GM18870 (cell line): ENCODE data around the gene SEMA6A.

ENCODE experiments used
- ATAC-seq: cut with Tn5 transposase; IDR thresholded peaks from one replicate; pipeline ENCODE4 v1.9.1; 2021; ENCODE audit warnings: moderate library complexity; ENCODE audit not compliant: unreplicated experiment

SEMA6A gene

DNA sequence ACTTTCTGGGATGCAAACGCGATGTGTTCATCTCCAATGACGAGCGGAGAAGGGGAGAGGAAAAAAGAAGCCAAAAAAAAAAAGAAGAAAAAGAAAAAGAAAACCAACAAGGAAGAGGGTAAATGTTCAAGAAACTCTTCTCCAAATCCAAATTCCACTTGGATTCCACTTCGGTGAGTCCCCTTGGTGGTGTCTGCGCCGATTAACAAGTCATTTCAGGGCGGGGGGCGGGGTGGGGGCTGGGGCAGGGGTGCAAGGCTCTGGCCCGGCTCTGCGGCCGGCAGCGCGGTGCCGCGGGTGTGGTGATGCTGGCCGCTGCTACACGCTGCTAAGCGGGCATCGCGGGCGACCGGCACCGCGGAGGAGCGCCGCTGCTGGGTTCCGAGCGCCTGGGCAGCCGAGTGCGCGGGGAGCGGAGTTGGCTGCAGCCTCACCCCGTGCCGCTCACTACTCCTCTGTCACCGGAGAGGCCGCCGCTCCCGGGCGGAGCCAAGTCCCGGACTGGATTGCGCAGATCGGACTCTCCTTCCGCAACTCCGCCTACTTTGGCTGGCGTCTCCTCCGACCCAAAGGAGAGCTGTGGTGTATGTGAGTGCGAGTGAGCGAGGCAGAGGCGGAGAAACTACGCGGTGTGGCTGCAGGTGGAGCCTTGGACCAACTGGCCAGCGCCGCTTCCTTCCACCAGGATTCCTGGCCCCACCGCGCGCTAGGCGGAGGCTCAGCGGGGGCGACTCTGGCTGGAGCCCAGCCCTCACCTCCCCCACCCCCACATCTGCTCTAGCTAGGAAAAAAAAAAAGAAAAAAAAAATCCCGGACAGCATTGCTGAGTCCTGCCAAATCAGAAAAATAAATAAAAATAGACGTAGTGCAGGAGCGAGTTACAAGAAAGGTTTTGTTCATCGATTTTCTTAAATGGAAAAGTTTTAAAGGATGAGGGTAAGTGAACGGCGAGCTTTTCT is at the start of gene SEMA6A:
Gene SEMA6A, minus strand, starts transcription at position 457 of the 959 bp plus-strand sequence. CDS start 69,879 bp downstream, outside the sequence.
- ATAC-seq = peak; percentile 43

DNA sequence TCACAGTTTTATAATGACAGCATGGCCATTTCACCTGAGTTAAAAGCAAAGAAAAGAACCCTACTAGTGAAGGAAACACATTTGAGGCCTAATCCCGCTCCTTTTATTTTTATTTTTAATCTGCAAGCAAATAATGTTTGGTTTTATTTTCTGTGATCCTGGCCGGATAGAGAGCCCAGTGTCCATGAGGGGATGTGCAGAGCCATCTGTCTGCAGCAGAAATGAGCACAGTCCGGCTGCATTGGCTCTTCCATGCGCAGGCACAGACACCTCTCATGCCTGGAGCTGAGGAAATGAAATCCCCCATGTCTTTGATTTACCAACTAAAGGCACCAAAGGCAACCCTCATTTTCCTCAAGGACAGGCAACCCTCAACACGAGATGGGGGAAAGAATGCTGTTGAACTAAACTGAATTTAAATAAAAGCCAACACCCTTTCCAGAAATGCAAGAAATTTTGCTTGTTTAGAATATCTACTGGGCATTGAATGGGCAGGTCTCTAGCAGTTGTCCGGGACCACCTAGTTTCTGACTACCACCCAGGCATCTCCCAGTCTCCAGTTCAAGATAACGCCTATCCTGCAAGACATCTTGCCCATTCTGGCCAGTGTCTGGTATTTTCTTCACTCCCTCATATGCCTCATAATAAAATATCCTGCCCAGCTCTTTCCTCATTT is 47.9 kb upstream of the SEMA6A start:
- no peak for ATAC-seq

GRCh38 chr5:116621599-116621998 is 47.0 kb upstream of the SEMA6A start:
- ATAC-seq = no peak

DNA sequence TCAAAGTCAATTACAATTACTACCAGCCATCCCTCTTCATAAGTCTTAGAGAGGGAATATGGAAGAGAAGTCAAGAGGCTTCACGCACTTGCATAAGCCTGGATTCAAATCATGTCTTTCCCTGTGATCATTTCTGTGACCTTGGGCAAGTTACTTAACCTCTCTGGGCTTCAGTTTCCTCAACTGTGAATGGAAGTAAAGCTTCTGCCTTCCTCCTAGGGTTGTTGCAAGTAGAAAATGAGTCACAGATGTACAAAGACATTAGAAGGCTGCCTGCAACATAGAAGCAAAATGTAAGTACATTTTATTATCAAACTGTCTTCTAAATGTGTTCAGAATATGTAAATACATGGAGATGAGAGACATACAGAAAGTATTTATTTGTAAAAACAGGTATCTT is 42.3 kb upstream of the SEMA6A start:
- ATAC-seq = no peak

- no peak for ATAC-seq
Measured at GRCh38 chr5:116614603-116614920, 39.9 kb upstream of the SEMA6A start.

GRCh38 chr5:116613445-116613844 is 38.8 kb upstream of the SEMA6A start:
- peak; percentile 20 for ATAC-seq

GRCh38 chr5:116612431-116612830 is 37.8 kb upstream of the SEMA6A start:
- no peak for ATAC-seq

DNA sequence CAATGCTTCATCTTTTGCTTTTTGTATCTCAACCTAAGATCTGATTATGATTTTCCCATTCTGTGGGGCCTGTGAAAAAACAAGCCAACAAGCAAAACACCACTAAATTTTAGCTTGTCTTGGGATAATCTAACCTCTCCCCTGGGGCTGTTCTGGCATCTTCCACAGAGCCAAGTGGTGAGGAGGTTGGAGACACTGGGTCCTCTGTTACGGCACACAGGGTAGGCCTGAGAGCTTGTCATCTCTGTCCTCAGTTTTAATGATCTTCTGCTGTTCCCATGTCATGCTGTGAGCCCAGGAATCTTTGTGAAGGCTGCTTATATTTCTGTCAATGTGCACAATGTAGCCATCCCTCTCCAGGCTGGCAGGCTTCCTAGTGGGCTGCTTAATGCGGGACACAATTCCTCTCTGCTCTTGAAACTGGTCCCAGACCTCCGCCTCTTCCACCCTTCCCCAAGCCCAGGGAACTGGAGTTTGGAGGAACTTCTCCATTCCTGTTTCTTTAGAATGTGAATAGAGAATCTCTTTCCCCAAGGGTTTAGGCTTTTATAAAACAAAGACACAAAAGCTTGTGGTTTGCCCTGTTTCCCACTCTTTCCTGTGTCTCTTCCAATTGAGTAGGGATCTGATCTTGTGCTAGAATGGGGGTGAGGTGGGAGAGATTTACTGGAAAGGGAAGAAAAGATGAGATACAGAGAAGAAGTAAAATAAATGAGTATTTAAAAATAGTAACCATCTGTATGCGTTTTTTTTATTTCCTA is 30.9 kb upstream of the SEMA6A start:
- ATAC-seq = no peak

DNA sequence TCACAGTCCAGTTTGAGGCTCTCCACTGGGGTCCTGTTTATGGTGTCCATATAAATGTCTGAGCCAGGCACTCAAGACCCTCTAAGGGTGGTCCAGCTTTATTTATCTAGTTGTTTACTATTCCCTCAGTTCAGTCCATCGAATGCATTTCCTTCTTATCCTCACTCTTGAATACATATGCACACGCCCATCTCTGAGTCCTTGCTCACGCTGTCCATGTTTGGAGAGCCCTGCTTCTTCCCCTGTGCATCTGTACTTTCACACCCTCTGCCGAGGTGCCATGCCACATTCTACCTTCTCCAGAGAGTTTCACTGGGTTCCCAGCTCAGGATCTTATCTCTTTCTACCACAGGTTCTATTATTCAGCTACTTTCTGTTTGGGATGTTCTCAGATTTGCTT is 30.2 kb upstream of the SEMA6A start:
- ATAC-seq = no peak

DNA sequence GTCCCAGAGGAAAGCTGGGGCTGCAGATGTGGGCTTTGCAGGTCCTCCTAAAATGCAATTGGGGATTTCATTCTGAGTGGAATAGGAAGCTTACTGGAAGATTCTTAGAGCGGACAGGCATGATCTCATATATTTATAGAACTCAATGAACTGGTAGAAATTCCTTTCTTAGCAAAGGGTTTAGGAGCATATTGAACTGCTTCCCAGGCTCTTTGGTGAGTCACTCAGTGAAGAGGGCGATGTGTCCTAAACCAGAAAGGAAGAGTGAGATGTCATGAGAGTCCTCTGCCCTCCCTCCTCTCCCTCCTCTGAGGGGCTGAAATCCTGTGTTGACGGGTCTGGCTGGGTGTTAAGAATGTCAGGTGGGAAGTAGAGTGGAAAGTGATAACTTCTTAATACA is 26.3 kb upstream of the SEMA6A start:
- ATAC-seq = no peak

DNA sequence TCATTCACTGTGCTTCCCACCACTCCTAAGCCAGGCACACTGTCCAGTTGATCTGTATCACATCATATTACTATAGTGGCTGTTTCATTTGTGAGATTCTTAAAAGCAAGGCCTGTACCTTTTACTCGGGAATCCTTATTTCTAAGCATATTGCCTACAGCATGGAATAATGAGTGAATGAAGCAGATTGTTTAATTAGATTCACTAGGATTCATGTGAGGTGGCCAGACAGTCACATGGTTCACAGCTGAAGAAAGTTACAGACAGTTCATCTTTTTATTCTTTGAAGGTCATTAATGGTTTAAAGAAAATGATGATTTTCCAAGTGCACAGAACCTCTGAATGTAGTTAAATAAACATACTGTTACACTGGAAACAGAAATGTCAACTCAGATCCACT is 24.3 kb upstream of the SEMA6A start:
- no peak for ATAC-seq

- no peak for ATAC-seq
Measured at GRCh38 chr5:116595498-116595897, 20.9 kb upstream of the SEMA6A start.

GRCh38 chr5:116593340-116593739 is 18.7 kb upstream of the SEMA6A start:
- ATAC-seq = no peak

DNA sequence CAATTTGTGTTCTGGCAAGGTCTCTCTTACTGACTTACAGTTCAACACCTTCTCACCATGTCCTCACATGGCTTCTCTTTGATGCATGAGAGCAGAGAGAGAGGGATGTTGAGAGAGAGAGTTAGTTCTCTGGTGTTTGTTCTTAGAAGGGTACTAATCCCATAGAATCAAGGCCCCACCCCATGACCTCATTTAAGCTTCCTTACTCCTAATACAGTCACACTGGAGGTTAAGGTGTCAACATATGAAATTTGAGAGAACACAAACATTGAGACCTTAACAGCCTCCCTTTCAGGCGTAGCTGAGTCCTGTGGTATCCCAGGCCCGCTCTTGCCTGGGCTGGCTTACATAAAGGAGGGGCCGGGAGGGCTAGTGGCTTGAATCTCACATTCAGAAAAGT is 10.6 kb upstream of the SEMA6A start:
- ATAC-seq = no peak

GRCh38 chr5:116583862-116584222 is 9.2 kb upstream of the SEMA6A start:
- no peak for ATAC-seq

- peak; percentile 60 for ATAC-seq
Measured at GRCh38 chr5:116583085-116583861, 8.7 kb upstream of the SEMA6A start.

- ATAC-seq = no peak
Measured at GRCh38 chr5:116581910-116582309, 7.3 kb upstream of the SEMA6A start.

DNA sequence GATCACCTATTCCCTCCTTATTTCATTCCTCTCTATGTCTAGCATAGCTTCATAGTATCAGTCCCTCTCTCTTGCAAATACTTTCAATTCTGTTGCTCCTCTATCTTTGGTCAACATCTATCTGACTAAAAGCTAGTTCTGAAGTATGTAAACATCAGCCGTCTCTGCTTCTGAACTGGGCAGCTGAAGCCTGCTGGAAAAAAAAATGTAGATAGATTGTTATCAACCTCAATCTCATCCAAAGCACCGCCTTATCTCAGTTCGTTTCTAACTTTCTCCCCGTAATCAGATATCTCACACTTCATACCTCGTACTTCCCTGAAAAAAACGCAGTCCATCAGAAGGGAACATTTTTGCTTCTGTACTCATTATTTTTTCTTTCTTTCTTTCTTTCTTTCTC is 4.5 kb upstream of the SEMA6A start:
- no peak for ATAC-seq

- ATAC-seq = no peak
Measured at GRCh38 chr5:116578676-116579075, 4.1 kb upstream of the SEMA6A start.

DNA sequence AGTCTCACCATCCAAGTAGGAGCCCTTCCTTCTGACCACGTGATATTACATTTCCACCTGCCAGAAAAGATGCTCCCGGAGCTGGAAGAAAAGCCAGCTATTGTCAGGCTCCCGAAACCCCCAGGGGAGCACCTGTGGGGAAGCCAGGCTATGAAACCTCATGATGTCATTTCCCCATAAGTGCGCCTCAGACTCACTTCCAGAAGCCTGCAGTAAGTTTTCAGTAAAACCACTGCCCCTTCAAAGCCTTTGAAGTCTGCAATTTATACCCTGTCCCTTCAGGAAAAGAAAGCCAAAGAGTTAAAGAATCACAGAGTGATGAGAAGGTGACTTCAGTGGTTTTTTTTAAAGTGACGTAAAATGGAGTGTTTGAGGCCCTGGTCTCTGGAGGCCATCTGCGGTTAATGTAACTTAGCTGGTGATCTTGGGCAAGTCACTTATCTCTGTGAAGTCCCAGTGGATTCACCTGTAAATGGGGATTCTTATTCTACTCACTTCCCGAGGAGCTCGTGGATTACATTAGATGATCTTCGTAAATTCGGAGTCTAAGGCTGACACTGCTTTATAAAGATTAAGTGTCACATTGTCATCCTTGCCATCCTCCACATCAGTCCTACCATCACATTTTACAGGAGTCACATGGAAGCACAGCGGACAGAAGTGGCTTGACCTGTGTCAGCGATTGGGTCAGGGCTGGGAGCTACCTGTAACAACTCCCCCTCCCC is 2.6 kb upstream of the SEMA6A start:
- peak; percentile 79 for ATAC-seq
